ENCODE results near the gene CAPN1.

The CAPN1 gene

GRCh38 chr11:65194564-65194963 lies 12.8 kb downstream of the CAPN1 start:
- DNase-seq (ENCODE audit: low read depth in 2 of 2), result no peak

DNA sequence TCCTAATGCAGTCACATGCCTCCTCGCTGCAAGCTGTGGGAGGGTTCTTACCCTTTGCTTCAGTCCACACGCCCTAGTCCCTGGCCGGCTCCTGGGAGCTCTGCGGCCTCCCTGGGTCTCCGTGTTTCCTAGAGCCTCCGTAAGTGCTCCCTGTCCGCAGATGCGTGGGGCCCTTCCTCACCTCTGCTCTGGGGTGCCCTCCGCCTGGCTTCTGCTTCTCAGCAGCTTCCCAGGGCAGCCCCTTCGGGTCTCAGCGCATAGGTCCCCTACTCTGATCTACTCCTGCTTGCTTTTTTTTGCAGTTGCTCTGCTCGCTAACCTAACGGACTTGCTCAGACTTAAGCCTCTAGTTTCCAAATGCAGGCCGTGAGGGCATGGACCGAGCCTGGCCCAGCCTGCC lies 22.4 kb downstream of the CAPN1 start:
- no peak for DNase-seq (ENCODE audit: low read depth in 2 of 2)

DNA sequence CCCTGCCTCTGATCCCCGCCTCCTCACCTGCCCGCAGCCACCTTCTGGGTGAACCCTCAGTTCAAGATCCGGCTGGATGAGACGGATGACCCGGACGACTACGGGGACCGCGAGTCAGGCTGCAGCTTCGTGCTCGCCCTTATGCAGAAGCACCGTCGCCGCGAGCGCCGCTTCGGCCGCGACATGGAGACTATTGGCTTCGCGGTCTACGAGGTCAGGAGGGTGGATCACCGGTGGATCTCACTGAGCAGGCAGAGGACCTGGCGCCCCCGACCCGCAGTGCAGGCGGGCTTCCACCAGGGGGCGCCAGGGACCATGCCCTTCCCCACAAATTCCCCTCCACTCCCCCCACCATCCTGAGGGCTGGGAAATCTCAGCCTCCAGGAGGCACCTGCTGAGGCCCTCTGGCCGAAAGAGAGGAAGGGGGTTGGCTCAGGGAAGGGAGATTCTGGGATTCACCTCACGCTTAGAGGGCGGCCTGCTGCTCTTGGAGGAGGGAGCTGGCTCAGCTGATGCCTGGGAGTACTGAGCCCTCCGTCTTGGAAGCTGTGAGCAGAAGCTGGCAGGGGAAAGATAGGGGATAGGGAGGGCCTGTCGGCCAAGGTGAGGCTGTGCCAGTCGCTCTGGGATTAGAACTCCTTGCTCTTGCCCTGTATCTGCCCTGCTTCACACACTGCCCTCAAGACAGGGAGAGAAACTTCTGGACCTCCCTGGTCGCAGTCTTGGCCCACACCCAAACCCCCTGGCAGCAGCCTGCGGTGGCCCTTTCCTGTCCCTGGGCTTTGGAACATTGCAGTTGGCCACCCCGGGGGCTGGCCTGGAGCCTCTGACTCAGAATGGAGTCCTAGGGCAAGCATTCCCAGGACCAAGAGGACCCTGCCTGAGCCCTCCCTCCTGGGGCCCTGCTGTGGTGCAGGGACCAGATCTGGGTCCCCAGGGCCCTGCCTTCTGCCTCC lies 23.2 kb downstream of the CAPN1 start:
- DNase-seq (ENCODE audit: low read depth in 2 of 2), result peak in 1 of 2 donors; percentile 33

DNA sequence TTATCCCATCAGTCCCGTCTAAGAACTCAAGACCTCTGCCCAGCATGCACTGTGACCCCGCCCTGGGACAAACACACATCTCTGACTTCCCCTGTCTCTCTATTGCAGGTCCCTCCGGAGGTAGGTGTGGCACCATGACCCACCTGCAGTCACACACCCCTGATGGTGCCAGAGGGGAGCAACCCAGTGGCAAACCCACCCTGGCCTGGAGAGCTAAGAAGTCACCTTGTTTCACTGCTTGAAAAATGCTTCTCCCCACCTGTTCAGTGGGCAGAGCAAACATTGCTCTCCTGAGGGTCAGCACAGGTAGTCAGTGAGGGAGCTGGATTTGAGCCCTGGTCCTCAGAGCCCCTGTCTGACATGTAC lies 23.9 kb downstream of the CAPN1 start:
- no peak for DNase-seq (ENCODE audit: low read depth in 2 of 2)

DNA sequence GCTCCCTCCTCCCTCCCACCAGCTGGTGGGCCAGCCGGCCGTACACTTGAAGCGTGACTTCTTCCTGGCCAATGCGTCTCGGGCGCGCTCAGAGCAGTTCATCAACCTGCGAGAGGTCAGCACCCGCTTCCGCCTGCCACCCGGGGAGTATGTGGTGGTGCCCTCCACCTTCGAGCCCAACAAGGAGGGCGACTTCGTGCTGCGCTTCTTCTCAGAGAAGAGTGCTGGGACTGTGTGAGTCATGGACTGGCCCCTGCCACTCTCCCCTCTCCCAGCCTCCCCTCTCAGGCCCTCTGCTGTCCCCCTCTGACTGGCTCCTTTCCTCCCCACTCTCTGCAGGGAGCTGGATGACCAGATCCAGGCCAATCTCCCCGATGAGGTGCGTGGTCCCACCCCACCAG lies 24.7 kb downstream of the CAPN1 start:
- DNase-seq (ENCODE audit: low read depth in 2 of 2), result no peak

GRCh38 chr11:65206901-65207300 lies 25.2 kb downstream of the CAPN1 start:
- no peak for DNase-seq (ENCODE audit: low read depth in 2 of 2)

DNA sequence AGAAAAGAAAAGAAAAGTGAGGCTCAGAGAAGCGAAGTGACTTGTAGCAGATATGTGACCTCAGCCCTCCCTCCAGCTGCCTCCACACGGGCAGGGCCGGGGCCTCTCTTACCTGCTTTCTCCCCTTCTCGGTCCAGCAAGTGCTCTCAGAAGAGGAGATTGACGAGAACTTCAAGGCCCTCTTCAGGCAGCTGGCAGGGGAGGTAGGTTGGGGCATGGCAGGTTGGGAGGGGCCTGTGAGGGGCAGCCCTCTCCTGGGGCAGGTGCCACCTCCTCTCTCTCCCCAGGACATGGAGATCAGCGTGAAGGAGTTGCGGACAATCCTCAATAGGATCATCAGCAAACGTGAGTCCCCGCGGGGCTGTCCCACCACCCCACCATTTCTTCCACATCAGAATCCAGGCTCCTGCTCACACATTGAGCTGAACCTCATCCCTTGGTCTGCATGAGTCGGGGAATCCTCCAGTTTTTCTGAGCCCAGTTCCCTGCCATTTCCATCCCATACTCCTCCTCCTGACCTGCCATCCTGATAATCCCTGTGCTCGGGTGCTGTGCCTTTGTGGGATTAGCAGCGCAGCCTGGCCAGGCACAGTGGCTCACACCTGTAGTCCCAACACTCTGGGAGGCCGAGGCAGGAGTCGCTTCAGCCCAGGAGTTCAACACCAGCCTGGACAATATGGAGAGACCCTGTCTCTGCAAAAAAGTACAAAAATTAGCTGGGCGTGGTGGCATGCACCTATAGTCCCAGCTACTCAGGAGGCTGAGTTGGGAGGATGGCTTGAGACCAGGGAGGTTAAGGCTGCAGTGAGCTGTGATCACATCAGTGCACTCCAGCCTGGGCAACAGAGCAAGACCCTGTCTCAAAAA lies 26.4 kb downstream of the CAPN1 start:
- no peak for DNase-seq (ENCODE audit: low read depth in 2 of 2)

DNA sequence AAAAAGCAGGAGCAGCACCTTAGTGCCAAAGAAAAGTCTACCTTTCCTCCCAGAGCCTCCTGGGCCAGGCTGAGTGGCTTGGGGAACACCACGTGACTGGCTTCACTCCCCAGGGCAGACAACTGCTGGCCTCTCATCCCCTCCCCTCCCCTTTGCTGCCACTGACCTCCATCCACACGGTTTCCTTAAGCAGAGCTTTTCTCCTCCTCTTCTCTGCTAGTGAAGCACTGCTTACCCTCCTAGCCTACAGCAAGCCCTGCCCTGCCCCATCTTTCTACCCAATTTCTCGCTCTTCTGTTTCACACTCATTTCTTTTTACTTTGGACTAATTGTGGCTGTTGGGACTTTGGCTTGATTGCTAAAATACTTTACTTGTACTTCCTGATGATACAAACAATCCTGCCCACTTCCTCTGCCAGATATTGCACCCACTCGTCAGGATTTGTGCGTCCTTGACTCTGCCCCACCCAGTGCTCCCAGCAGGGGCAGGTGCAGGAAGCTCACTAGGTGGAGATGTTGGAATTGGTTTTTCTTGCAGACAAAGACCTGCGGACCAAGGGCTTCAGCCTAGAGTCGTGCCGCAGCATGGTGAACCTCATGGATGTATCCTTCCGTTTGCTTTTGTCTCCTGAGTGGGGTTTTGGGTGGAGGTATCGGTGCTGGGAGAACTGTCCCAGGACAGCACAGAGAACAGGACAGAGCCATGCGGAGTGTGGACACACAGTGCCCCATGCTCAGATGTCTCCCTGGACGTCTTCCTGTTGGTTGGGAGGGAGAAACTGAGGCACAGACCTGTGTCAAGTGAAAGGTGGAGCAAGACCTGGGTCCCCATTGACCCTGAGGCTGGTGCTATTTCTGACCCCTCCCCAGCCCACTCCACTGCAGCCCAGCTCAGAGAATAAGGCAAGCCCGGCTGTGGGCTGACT lies 27.3 kb downstream of the CAPN1 start:
- DNase-seq (ENCODE audit: low read depth in 2 of 2), result no peak

DNA sequence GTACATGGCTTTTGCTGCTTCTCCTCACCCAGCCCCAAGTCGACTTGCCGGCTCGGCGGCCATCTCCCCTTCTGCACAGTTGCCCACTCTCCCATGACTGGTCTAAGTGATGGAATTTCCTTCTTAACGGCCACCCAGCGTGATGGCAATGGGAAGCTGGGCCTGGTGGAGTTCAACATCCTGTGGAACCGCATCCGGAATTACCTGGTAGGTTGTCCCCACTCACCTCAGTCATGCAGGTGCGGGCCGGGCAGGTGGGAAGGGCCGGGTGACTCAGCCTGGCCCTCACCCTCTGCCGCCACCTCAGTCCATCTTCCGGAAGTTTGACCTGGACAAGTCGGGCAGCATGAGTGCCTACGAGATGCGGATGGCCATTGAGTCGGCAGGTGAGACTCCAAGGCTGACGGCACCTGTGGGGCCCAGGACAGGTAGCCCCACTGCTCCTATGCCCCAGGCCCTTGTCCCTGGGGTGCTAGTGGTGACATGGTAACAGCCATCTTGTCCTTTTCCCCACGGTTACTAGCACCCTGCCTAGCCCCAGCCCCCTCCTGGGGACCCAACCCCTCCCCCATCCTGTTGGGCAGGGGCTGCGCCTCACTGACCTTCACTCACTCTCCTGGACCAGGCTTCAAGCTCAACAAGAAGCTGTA lies 28.1 kb downstream of the CAPN1 start:
- no peak for DNase-seq (ENCODE audit: low read depth in 2 of 2)

DNA sequence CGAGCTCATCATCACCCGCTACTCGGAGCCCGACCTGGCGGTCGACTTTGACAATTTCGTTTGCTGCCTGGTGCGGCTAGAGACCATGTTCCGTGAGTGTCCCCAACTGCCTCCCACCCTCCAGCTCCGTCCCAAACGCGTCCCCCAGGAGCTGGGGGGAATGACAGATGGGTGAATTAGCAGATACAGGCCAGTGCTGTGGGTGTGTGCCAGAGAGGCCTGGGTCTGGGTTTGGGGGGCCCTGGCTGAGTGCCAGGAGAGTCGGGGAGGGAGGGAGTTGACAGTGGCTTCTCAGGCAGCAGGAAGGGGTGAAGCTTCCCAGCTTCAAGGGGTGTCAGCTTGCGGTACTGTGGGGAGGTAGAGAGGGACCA lies 28.6 kb downstream of the CAPN1 start:
- no peak for DNase-seq (ENCODE audit: low read depth in 2 of 2)

DNA sequence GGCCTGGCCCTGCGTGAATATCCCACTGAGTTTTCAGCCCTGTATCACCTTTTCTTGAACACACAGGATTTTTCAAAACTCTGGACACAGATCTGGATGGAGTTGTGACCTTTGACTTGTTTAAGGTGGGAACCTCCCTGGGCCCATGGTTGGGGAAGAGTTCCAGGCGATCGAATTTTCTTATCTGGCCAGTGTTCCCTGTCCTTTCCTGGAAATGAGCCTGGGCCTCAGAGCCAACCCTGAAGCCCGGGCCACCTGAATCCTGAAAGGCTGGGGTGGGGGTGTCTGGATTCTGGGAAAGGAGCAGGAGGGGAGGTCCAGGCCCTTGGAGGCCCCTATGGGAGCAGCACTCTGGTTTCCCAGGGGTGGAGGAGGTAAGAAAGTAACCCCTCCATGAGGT lies 29.0 kb downstream of the CAPN1 start:
- no peak for DNase-seq (ENCODE audit: low read depth in 2 of 2)

DNA sequence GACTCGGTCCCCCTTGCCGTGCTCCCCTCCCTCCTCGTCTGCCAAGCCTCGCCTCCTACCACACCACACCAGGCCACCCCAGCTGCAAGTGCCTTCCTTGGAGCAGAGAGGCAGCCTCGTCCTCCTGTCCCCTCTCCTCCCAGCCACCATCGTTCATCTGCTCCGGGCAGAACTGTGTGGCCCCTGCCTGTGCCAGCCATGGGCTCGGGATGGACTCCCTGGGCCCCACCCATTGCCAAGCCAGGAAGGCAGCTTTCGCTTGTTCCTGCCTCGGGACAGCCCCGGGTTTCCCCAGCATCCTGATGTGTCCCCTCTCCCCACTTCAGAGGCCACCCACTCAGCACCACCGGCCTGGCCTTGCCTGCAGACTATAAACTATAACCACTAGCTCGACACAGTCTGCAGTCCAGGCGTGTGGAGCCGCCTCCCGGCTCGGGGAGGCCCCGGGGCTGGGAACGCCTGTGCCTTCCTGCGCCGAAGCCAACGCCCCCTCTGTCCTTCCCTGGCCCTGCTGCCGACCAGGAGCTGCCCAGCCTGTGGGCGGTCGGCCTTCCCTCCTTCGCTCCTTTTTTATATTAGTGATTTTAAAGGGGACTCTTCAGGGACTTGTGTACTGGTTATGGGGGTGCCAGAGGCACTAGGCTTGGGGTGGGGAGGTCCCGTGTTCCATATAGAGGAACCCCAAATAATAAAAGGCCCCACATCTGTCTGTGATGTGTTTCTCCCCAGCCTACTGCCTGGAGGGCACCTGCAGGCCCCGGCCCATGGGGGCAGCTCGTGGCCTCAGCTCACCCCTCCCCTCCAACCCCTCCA lies 29.8 kb downstream of the CAPN1 start:
- no peak for DNase-seq (ENCODE audit: low read depth in 2 of 2)

GRCh38 chr11:65212226-65212801 lies 30.6 kb downstream of the CAPN1 start:
- DNase-seq (ENCODE audit: low read depth in 2 of 2), result no peak

- no peak for DNase-seq (ENCODE audit: low read depth in 2 of 2)
These were observed 31.8 kb downstream of the CAPN1 start for GRCh38 chr11:65213322-65214211.

DNA sequence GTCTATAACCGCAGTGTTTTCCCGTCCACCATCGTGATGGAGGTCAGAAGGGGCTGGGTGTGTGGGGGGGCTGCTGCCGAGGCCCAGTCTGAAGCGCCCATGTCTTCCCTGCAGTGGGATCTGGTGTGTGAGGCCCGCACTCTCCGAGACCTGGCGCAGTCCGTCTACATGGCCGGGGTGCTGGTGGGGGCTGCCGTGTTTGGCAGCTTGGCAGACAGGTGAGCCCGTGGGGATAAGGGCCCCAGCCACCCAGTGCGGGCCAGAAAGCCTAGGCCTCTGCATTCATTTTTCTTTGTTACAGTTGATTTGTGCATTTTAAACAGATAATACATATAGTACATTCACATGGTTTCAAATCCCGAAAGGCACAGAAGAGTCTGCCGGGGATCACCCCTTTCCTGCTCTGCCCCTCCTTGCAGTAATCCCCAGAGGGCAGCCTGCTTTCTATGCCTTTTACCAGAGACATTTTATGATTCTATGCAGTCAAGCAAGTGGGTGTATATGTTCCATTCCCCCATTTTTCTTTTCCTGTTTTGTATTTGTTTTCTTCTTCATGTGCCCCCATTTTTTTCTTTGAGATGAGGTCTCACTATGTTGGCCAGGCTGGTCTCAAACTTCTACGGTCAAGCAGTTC lies 32.6 kb downstream of the CAPN1 start:
- DNase-seq (ENCODE audit: low read depth in 2 of 2), result no peak

DNA sequence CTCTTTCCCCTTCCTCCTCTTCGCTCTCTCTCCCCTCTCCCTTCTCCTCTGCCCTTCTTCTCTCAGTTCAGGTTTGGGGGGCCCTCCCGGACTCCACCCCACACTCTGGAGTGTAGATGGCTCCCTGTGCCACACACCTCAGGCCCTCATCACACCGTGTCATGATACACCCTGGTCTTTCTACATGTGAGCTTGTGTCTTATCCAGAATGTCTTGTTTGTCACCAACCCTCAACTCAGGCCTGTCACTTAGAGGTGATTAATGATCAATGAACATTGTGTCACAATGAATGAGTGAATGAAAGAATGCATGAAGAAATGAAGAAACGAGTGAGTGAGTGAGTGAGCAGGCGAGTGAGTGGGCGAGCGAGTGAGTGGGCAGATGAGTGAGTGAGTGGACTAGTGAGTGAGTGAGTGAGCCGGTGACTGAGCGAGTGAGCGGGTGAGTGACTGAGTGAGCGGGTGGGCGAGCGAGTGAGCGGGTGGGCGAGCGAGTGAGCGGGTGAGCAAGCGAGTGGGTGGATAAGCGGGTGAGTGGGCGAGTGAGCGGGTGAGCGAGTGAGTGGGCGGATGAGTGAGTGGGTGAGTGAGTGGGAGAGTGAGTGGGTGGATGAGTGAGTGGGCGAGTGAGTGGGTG lies 33.8 kb downstream of the CAPN1 start:
- peak in 1 of 2 donors; percentile 13 for DNase-seq (ENCODE audit: low read depth in 2 of 2)

DNA sequence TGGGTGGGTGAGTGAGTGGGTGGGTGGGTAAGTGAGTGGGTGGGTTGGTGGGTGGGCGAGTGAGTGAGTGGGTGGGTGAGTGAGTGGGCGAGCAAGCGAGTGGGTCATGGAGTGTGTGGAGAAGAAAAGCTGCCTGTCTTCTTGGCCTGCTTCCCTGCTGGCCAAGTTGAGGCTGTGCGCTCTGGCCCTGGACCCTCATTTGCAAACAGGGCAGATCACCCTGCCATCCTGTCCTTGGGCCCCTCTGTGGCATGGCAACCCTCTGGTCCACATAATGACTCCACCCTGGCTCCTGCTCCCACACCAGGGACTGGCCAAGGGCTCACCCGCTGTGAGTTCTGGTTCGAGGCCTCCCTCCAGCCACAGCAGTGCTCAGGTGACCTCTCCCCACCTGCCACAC lies 35.1 kb downstream of the CAPN1 start:
- DNase-seq (ENCODE audit: low read depth in 2 of 2), result no peak

All from activated CD4-positive, alpha-beta T cell treated with anti-CD3 and anti-CD28 coated beads for 24 hours (primary cell).